A549 (cell line): ENCODE measurements around the gene ZNF107. TPM values are rescaled to one million over a fixed set of nuclear protein-coding genes. Genes with fewer than 3 reads are reported as not detected.

Source experiments
- ATAC-seq, 2 experiments: fragments of 200-7000 bp in 1 of 2; fragments of >200 bp in 1 of 2; cut with Nextera tagmentation in 1 of 2; cut with Tn5 transposase in 1 of 2; 3 replicates each; pipeline versions ENCODE4 v1.8.0 to v1.9.1; 2018 to 2020; ENCODE audit warnings: mild to moderate bottlenecking in 1 of 2, moderate library complexity in 1 of 2
- CTCF ChIA-PET: fragments of 300-600 bp; sonication (Branson Sonifier 250); formaldehyde crosslinking; extraction: SDS; loops from one replicate; lab custom pipeline; 2021; ENCODE audit warnings: antibody characterized with exemption, inconsistent platforms; lab: Yijun Ruan, JAX
- POLR2A ChIA-PET: fragments of 350-600 bp; formaldehyde crosslinking; extraction: SDS; loops from one replicate; lab custom pipeline; 2021; ENCODE audit warnings: antibody characterized with exemption, inconsistent platforms; lab: Yijun Ruan, JAX
- DNase-seq, 2 experiments: peaks; one replicate each; pipeline versions ENCODE4 v3.0.0 to v3.0.0-alpha.2; 2011 to 2016; ENCODE audit warnings: low read depth in 1 of 2, low spot score in 1 of 2
- FAIRE-seq: peaks from 2 replicates; lab custom pipeline; 2011; peaks lifted over from hg19 to GRCh38; lab: Jason Lieb, UNC
- H3K27ac ChIP-seq, 2 experiments: fragments of >200 bp; sonication (Bioruptor Twin); formaldehyde crosslinking; 3 replicates each; pipeline ENCODE4 v1.5.1; 2016 to 2017
- H3K4me1 ChIP-seq: fragments of >200 bp; sonication (Bioruptor Twin); formaldehyde crosslinking; 3 replicates; pipeline ENCODE4 v1.6.1; 2016
- H3K4me2 ChIP-seq: fragments of >200 bp; sonication (Bioruptor Twin); formaldehyde crosslinking; 3 replicates; pipeline ENCODE4 v1.6.1; 2016
- H3K4me3 ChIP-seq: fragments of >200 bp; sonication (Bioruptor Twin); formaldehyde crosslinking; 3 replicates; pipeline ENCODE4 v1.5.1; 2016
- H3K9me3 ChIP-seq: fragments of >200 bp; sonication (Bioruptor Twin); formaldehyde crosslinking; 3 replicates; pipeline ENCODE4 v1.6.1; 2016
- ATOH8 ChIP-seq: fragments of 250-450 bp; sonication (Bioruptor Pico); IDR thresholded peaks from 2 replicates; pipeline ENCODE4 v1.5.0; 2020; ENCODE audit warnings: low read depth, mild to moderate bottlenecking, moderate library complexity
- CBX8 ChIP-seq: fragments of 200-600 bp; sonication (generic); IDR thresholded peaks from 2 replicates; pipeline ENCODE4 v1.6.1; 2016
- CHD2 ChIP-seq: fragments of 150-350 bp; IDR thresholded peaks from 2 replicates; pipeline ENCODE4 v1.6.1; 2014; ENCODE audit warnings: low read length; ENCODE audit not compliant: partially characterized antibody
- E2F6 ChIP-seq: IDR thresholded peaks from 2 replicates; pipeline ENCODE4 v1.6.1; 2012; ENCODE audit warnings: low read depth, borderline replicate concordance
- EHMT2 ChIP-seq: fragments of 200-600 bp; sonication (generic); IDR thresholded peaks from 2 replicates; pipeline ENCODE4 v1.6.1; 2016; ENCODE audit warnings: antibody characterized with exemption, low read depth, mild to moderate bottlenecking, moderate library complexity
- ELK1 ChIP-seq: fragments of 150-350 bp; IDR thresholded peaks from 2 replicates; pipeline ENCODE4 v1.6.1; 2014; ENCODE audit warnings: low read depth, mild to moderate bottlenecking, low read length
- FOXS1 ChIP-seq: fragments of 250-450 bp; sonication (Bioruptor Pico); IDR thresholded peaks from 2 replicates; pipeline ENCODE4 v1.5.0; 2020; ENCODE audit warnings: mild to moderate bottlenecking, moderate library complexity
- JUN ChIP-seq, 2 experiments: fragments of >200 bp; sonication (Bioruptor Twin); formaldehyde crosslinking; IDR thresholded peaks; 2 replicates in 1 of 2; 3 replicates in 1 of 2; pipeline ENCODE4 v1.6.1; 2016 to 2017
- MYC ChIP-seq: IDR thresholded peaks from 2 replicates; pipeline ENCODE4 v1.6.1; 2012; ENCODE audit warnings: mild to moderate bottlenecking, inconsistent platforms, low read length, improper control_type of control experiment, borderline replicate concordance
- POLR2AphosphoS2 ChIP-seq: conservative IDR thresholded peaks from 2 replicates; pipeline ENCODE4 v1.6.1; 2012; ENCODE audit warnings: low read length, improper control_type of control experiment, inconsistent platforms
- RARB ChIP-seq: fragments of 250-450 bp; sonication (Bioruptor Pico); IDR thresholded peaks from 2 replicates; pipeline ENCODE4 v1.8.0; 2021; ENCODE audit warnings: mild to moderate bottlenecking, moderate library complexity
- RCOR1 ChIP-seq: fragments of 150-350 bp; IDR thresholded peaks from 2 replicates; pipeline ENCODE4 v1.6.1; 2014; ENCODE audit warnings: antibody characterized with exemption, low read length, low read depth
- ZC3H11A ChIP-seq: fragments of 450-650 bp; IDR thresholded peaks from 2 replicates; pipeline ENCODE4 v1.6.1; 2014; ENCODE audit warnings: antibody characterized with exemption, mild to moderate bottlenecking
- WGBS: methylation state at CpG from one replicate; pipeline ENCODE4 v1.1.6; 2017; ENCODE audit errors: missing lambda C conversion rate; 5-methylcytosine and 5-hydroxymethylcytosine counted together
- polyA plus RNA-seq, 4 experiments: library from polyadenylated mRNA; depleted of rRNA in 3 of 4; stranded (reverse); fragments of >200 nt; fragmentation: RNase III in 1 of 4; extraction: RNeasy Plus Mini Kit Qiagen cat#74134 plus additional on column Dnase treatment in 1 of 4; gene quantifications; 2 replicates in 3 of 4; 3 replicates in 1 of 4; pipeline ENCODE4 v1.2.3, GENCODE V29; 2011 to 2017
- TF ChIP-seq, protein P1 (sequence below): fragments of 200-600 bp; sonication (generic); IDR thresholded peaks from 2 replicates; pipeline ENCODE4 v1.6.1; 2016; ENCODE audit warnings: antibody characterized with exemption, mild to moderate bottlenecking, moderate library complexity

ZNF107 gene
- polyA plus RNA-seq, 2 of the 4 experiments (the other 2 are of a cell fraction): 3.4 to 4.9 TPM

GRCh38 chr7:64633401-64633800 lies 32.5 kb upstream of the ZNF107 start (continued):
- TF ChIP-seq ZC3H11A: no peak

DNA sequence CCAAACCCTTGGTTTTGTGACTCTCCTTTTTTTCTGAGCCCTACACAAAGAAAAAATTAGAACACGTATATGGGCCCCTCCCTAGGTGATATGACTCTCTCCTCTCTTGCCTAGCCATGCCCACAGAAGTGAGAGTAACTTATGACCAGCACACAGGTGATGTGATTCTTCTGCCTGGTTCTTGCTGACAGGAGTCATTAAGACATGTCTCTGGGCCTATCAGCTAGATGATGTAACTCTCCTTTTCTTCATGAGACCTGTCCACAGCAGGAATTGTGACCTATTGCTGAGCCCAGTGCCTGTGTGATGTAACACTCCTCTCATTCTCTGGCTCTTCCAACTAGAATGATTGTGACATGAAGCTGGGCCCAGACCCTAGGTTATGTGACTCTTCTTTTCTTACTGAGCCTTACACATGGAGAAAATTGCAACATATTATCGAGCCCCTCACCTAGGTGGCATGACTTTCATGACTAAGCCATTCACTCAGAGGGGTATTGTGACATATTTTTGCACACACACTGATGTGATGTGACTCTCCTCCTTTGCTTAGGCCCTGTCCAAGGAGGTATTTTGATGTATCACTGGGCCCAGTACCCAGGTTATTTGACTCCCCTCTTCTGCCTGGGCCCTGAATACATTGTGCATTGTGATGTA lies 31.4 kb upstream of the ZNF107 start:
- FAIRE-seq (no peak), ATAC-seq (no peak), DNase-seq (no peak)
- POLR2A ChIA-PET: no interaction called here
- no peak overlapping the region for H3K4me2 ChIP-seq
- H3K4me1 ChIP-seq: no peaks in the 10 kb centered on the region
- H3K27ac ChIP-seq: no peak overlapping the region
- WGBS: 5% methylated on average over 2 of the region's 2 CpGs
- peaks cover 16% of the 10 kb centered on the region; the same call in 2 of the 3 replicates for H3K9me3 ChIP-seq
- no peak for TF ChIP-seq MYC
- TF ChIP-seq, protein P1, sequence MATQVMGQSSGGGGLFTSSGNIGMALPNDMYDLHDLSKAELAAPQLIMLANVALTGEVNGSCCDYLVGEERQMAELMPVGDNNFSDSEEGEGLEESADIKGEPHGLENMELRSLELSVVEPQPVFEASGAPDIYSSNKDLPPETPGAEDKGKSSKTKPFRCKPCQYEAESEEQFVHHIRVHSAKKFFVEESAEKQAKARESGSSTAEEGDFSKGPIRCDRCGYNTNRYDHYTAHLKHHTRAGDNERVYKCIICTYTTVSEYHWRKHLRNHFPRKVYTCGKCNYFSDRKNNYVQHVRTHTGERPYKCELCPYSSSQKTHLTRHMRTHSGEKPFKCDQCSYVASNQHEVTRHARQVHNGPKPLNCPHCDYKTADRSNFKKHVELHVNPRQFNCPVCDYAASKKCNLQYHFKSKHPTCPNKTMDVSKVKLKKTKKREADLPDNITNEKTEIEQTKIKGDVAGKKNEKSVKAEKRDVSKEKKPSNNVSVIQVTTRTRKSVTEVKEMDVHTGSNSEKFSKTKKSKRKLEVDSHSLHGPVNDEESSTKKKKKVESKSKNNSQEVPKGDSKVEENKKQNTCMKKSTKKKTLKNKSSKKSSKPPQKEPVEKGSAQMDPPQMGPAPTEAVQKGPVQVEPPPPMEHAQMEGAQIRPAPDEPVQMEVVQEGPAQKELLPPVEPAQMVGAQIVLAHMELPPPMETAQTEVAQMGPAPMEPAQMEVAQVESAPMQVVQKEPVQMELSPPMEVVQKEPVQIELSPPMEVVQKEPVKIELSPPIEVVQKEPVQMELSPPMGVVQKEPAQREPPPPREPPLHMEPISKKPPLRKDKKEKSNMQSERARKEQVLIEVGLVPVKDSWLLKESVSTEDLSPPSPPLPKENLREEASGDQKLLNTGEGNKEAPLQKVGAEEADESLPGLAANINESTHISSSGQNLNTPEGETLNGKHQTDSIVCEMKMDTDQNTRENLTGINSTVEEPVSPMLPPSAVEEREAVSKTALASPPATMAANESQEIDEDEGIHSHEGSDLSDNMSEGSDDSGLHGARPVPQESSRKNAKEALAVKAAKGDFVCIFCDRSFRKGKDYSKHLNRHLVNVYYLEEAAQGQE: no peak
- no peak for TF ChIP-seq EHMT2
- no peak for TF ChIP-seq E2F6
- no peak for TF ChIP-seq ATOH8 (CRISPR knock-in tag)
- no peak for TF ChIP-seq CHD2
- TF ChIP-seq RCOR1: no peak
- TF ChIP-seq JUN (IDR thresholded peaks at IDR 0.05): no peak
- no peak for TF ChIP-seq CBX8
- TF ChIP-seq ELK1: no peak
- TF ChIP-seq, all 56 proteins: peak for 0
- CTCF ChIA-PET: no interaction called here
- no peak overlapping the region for H3K4me3 ChIP-seq

- WGBS: 9% methylated on average over 4 of the region's 4 CpGs
- peaks cover 16% of the 10 kb centered on the region; the same call in 2 of the 3 replicates for H3K9me3 ChIP-seq
- CTCF ChIA-PET: no interaction called here
- H3K27ac ChIP-seq: no peak overlapping the region
- H3K4me1 ChIP-seq: no peaks in the 10 kb centered on the region
- no peak for DNase-seq
- no peak for TF ChIP-seq RARB (CRISPR knock-in tag)
- no peak for TF ChIP-seq POLR2AphosphoS2
- TF ChIP-seq FOXS1 (CRISPR knock-in tag): no peak
- TF ChIP-seq CBX8: no peak
- TF ChIP-seq, all 56 proteins: peak for 0
- ATAC-seq (no peak), FAIRE-seq (no peak)
- no peak overlapping the region for H3K4me2 ChIP-seq
- POLR2A ChIA-PET: no interaction called here
- no peak overlapping the region for H3K4me3 ChIP-seq
Measured at GRCh38 chr7:64636386-64636785, 29.5 kb upstream of the ZNF107 start.
